Endothelial cell of umbilical vein (primary cell): Measurements from ENCODE around the gene UBE2B. TPM values are rescaled to one million over a fixed set of nuclear protein-coding genes. Genes with fewer than 3 reads are reported as not detected.

ENCODE experiments used
- BruUV-seq: library from RNA; stranded (reverse); fragments of 400-500 nt; replicated peaks from 2 replicates; lab custom pipeline; 2021; lab: Mats Ljungman, UMichigan
- CTCF ChIA-PET: fragments of 300-600, 350-600 bp; sonication (Branson Sonifier 250); formaldehyde crosslinking; loops from one replicate; lab custom pipeline; 2021; ENCODE audit warnings: antibody characterized with exemption, inconsistent platforms; lab: Charles Lee
- POLR2A ChIA-PET: fragments of 300-600, 350-600 bp; sonication (Branson Sonifier 250); formaldehyde crosslinking; loops from one replicate; lab custom pipeline; 2021; ENCODE audit warnings: antibody characterized with exemption, inconsistent platforms; lab: Charles Lee
- DNase-seq: peaks from one replicate; pipeline ENCODE4 v3.0.0-alpha.2; 2011; ENCODE audit warnings: low read depth, low spot score
- FAIRE-seq: peaks from 2 replicates; lab custom pipeline; 2011; peaks lifted over from hg19 to GRCh38; lab: Jason Lieb, UNC
- H2AFZ ChIP-seq: 2 replicates; pipeline ENCODE4 v1.6.0; 2012; ENCODE audit warnings: low read depth, low read length, control low read depth, inconsistent platforms
- H3K27ac ChIP-seq: 2 replicates; pipeline ENCODE4 v1.5.1; 2011; ENCODE audit warnings: low read depth, mild to moderate bottlenecking, control low read depth, low read length, moderate library complexity; ENCODE audit not compliant: insufficient read depth
- H3K27me3 ChIP-seq, 2 experiments: 2 replicates each; pipeline versions ENCODE4 v1.6.0 to v1.6.1; 2011; ENCODE audit warnings: low read length in 2 of 2, mixed read lengths in 1 of 2; ENCODE audit not compliant: control insufficient read depth in 2 of 2, insufficient read depth in 2 of 2
- H3K36me3 ChIP-seq, 2 experiments: 2 replicates in 1 of 2; 3 replicates in 1 of 2; pipeline ENCODE4 v1.5.1; 2011; ENCODE audit warnings: low read length in 2 of 2, mild to moderate bottlenecking in 1 of 2, moderate library complexity in 1 of 2; ENCODE audit not compliant: control insufficient read depth in 2 of 2, insufficient read depth in 2 of 2; ENCODE audit errors: extremely low read depth in 1 of 2
- H3K4me1 ChIP-seq: 3 replicates; pipeline ENCODE4 v1.5.1; 2011; ENCODE audit warnings: mild to moderate bottlenecking, low read length; ENCODE audit not compliant: control insufficient read depth, insufficient read depth; ENCODE audit errors: extremely low read depth
- H3K4me2 ChIP-seq: 2 replicates; pipeline ENCODE4 v1.6.1; 2011; ENCODE audit warnings: low read length, control low read depth, mixed read lengths; ENCODE audit not compliant: insufficient read depth
- H3K4me3 ChIP-seq, 3 experiments: fragments of 200-600 bp in 1 of 3; sonication (generic), shearing (Covaris generic) in 1 of 3; replicated peaks in 1 of 3; 2 replicates each; pipeline ENCODE4 v1.5.1; 2011 to 2016; ENCODE audit warnings: control low read depth in 3 of 3, low read length in 3 of 3, mild to moderate bottlenecking in 2 of 3, inconsistent platforms in 1 of 3, low read depth in 1 of 3, moderate library complexity in 1 of 3; ENCODE audit not compliant: insufficient read depth in 1 of 3
- H3K79me2 ChIP-seq: 2 replicates; pipeline ENCODE4 v1.6.0; 2012; ENCODE audit warnings: low read length, inconsistent platforms; ENCODE audit not compliant: control insufficient read depth, insufficient read depth
- H3K9ac ChIP-seq: replicated peaks from 2 replicates; pipeline ENCODE3; 2011; ENCODE audit warnings: low read length, control low read depth; ENCODE audit not compliant: insufficient read depth; ENCODE audit errors: extremely low read depth
- H3K9me1 ChIP-seq: replicated peaks from 3 replicates; pipeline ENCODE4 v1.6.0; 2011; ENCODE audit warnings: mild to moderate bottlenecking, low read length; ENCODE audit not compliant: control insufficient read depth, insufficient read depth; ENCODE audit errors: extremely low read depth
- H3K9me3 ChIP-seq: replicated peaks from 2 replicates; pipeline ENCODE4 v1.5.1; 2012; ENCODE audit warnings: low read length, inconsistent platforms; ENCODE audit not compliant: control insufficient read depth, insufficient read depth
- H4K20me1 ChIP-seq: replicated peaks from 2 replicates; pipeline ENCODE3; 2011; ENCODE audit warnings: mild to moderate bottlenecking, low read length; ENCODE audit not compliant: control insufficient read depth, insufficient read depth; ENCODE audit errors: extremely low read depth
- CTCF ChIP-seq, 2 donors: IDR thresholded peaks; 1 replicate in 1 of 2; 2 replicates in 1 of 2; pipeline ENCODE4 v1.5.1; 2011; ENCODE audit warnings: low read length in 2 of 2, mild to moderate bottlenecking in 2 of 2, moderate library complexity in 2 of 2, control low read depth in 1 of 2, inconsistent platforms in 1 of 2, low read depth in 1 of 2; ENCODE audit not compliant: insufficient read depth in 1 of 2; ENCODE audit errors: extremely low read depth in 1 of 2
- EZH2 ChIP-seq: IDR thresholded peaks from 2 replicates; pipeline ENCODE4 v1.6.1; 2012; ENCODE audit warnings: borderline replicate concordance, low read depth, mild to moderate bottlenecking, moderate library complexity, low read length, inconsistent platforms; ENCODE audit not compliant: severe bottlenecking
- FOS ChIP-seq: IDR thresholded peaks from 2 replicates; pipeline ENCODE4 v1.6.1; 2011; ENCODE audit warnings: mild to moderate bottlenecking, low read length, moderate library complexity, borderline replicate concordance; ENCODE audit not compliant: insufficient read depth
- GATA2 ChIP-seq: IDR thresholded peaks from 2 replicates; pipeline ENCODE4 v1.7.0; 2011; ENCODE audit warnings: low read depth, mild to moderate bottlenecking, moderate library complexity, mixed read lengths, low read length; ENCODE audit not compliant: insufficient read length, insufficient read depth
- JUN ChIP-seq: IDR thresholded peaks from 2 replicates; pipeline ENCODE4 v1.6.1; 2011; ENCODE audit warnings: borderline replicate concordance, low read depth; ENCODE audit not compliant: insufficient read length, insufficient read depth
- MAX ChIP-seq: IDR thresholded peaks from 2 replicates; pipeline ENCODE4 v1.6.1; 2011; ENCODE audit not compliant: insufficient read depth, insufficient read length
- MYC ChIP-seq: IDR thresholded peaks from one replicate; pipeline ENCODE4 v1.6.1; 2011; ENCODE audit warnings: mild to moderate bottlenecking, low read depth, low read length
- POLR2A ChIP-seq: IDR thresholded peaks from 2 replicates; pipeline ENCODE4 v1.6.1; 2012; ENCODE audit warnings: low read depth, mild to moderate bottlenecking, control low read depth, low read length
- POLR2AphosphoS5 ChIP-seq: IDR thresholded peaks from 2 replicates; pipeline ENCODE4 v1.6.1; 2012; ENCODE audit warnings: low read depth, mild to moderate bottlenecking, control low read depth, low read length, moderate library complexity; ENCODE audit not compliant: insufficient read depth
- dilution Hi-C: fragments of 300-500 bp; cut with MboI; formaldehyde crosslinking; loops from one replicate; pipeline ENCODE4 v1.15.0; 2019; ENCODE audit warnings: low sequenced_read_pairs; ENCODE audit not compliant: extremely low pct_ligation_motif_present
- intact Hi-C: fragments of 100-400 bp; cut with micrococcal nuclease; formaldehyde crosslinking; loops from one replicate; pipeline ENCODE4 v1.10.0; 2022
- polyA plus RNA-seq, 4 experiments: library from polyadenylated mRNA; depleted of rRNA in 3 of 4; stranded (reverse) in 3 of 4; unstranded in 1 of 4; fragments of >200 nt; gene quantifications; 2 replicates each; pipeline versions ENCODE4 v1.2.1 to v1.2.3, GENCODE V29; 2011 to 2012; ENCODE audit warnings: missing spikeins in 1 of 4
- total RNA-seq: library from RNA; stranded (reverse); gene quantifications from 2 replicates; pipeline ENCODE4 v1.2.3, GENCODE V29; 2021

The UBE2B gene
- total and polyA plus RNA-seq, 2 donors (not counting 3 experiments of a cell fraction or from before 2014, with no cell fraction given) = 37.8 to 110 TPM

- Histone ChIP-seq H2AFZ (no peak overlapping the region), H3K9me3 (no peaks in the 10 kb centered on the region), H3K9me1 (no peaks in the 10 kb centered on the region), H3K36me3 (no peaks in the 10 kb centered on the region), H3K27me3 (no peaks in the 10 kb centered on the region), H4K20me1 (no peaks in the 10 kb centered on the region), H3K27ac (no peak overlapping the region), H3K79me2 (no peaks in the 10 kb centered on the region), H3K4me3 (no peak overlapping the region), H3K4me2 (no peak overlapping the region), H3K4me1 (peaks cover 5% of the 10 kb centered on the region), H3K9ac (no peak overlapping the region)
- POLR2A ChIA-PET = no interaction called here
- DNase-seq = no peak
- dilution Hi-C loops = no loop called here
- CTCF ChIA-PET = interaction anchor here (1.3 kb wide), 1 partner anchor 139 kb away, joined by 3 read pairs; no protein-coding TSS in a partner anchor
- intact Hi-C loops = no loop called here
- TF ChIP-seq FOS (no peak), EZH2 (no peak), MYC (no peak), GATA2 (no peak), POLR2AphosphoS5 (no peak), JUN (no peak), CTCF (IDR thresholded peaks at IDR 0.05; ENCODE audit: extremely low read depth in 1 of 2, insufficient read depth in 1 of 2, low read depth in 1 of 2, low read length in 2 of 2) (no peak), POLR2A (no peak), MAX (no peak)
- no peak for FAIRE-seq
- no TSS peak for BruUV-seq
These were observed 67.9 kb downstream of the UBE2B start for GRCh38 chr5:134439210-134439654.
